ENCODE data around the gene ABCC1.
"Not testable (repeated sequence)": the region's sequence is repeated elsewhere in the genome, so short reads cannot be mapped to it uniquely, and the experiment has no call there.

Gene ABCC1

GRCh38 chr16:15974057-15974456 lies 24.6 kb downstream of the ABCC1 start:
- no peak for DNase-seq (ENCODE audit: low read depth)
- H3K4me3 ChIP-seq (ENCODE audit: low read depth, low read length), result no peak overlapping the region
- TF ChIP-seq CTCF (conservative IDR thresholded peaks at IDR 0.05; ENCODE audit: low read depth, low read length), result no peak

GRCh38 chr16:15975172-15975571 lies 25.8 kb downstream of the ABCC1 start:
- TF ChIP-seq CTCF (conservative IDR thresholded peaks at IDR 0.05; ENCODE audit: low read depth, low read length), result no peak

GRCh38 chr16:15976225-15976812 lies 26.9 kb downstream of the ABCC1 start:
- H3K4me3 ChIP-seq (ENCODE audit: low read depth, low read length), result no peak overlapping the region
- no peak for DNase-seq (ENCODE audit: low read depth)
- TF ChIP-seq CTCF (conservative IDR thresholded peaks at IDR 0.05; ENCODE audit: low read depth, low read length), result no peak

More at GRCh38 chr16:15975172-15975571, 25.8 kb downstream of the ABCC1 start:
- DNase-seq (ENCODE audit: low read depth), result no peak
- H3K4me3 ChIP-seq (ENCODE audit: low read depth, low read length), result no peak overlapping the region

- no peak for TF ChIP-seq CTCF (conservative IDR thresholded peaks at IDR 0.05; ENCODE audit: low read depth, low read length)
- no peak overlapping the region for H3K4me3 ChIP-seq (ENCODE audit: low read depth, low read length)
- DNase-seq (ENCODE audit: low read depth), result peak; percentile 55
Observed at GRCh38 chr16:15976929-15977637, 27.7 kb downstream of the ABCC1 start.

GRCh38 chr16:15979801-15980200 lies 30.4 kb downstream of the ABCC1 start:
- DNase-seq (ENCODE audit: low read depth), result no peak
- H3K4me3 ChIP-seq (ENCODE audit: low read depth, low read length), result no peak overlapping the region
- no peak for TF ChIP-seq CTCF (conservative IDR thresholded peaks at IDR 0.05; ENCODE audit: low read depth, low read length)

GRCh38 chr16:15980329-15980728 lies 30.9 kb downstream of the ABCC1 start:
- TF ChIP-seq CTCF (conservative IDR thresholded peaks at IDR 0.05; ENCODE audit: low read depth, low read length), result no peak
- no peak for DNase-seq (ENCODE audit: low read depth)
- H3K4me3 ChIP-seq (ENCODE audit: low read depth, low read length), result no peak overlapping the region

- no peak overlapping the region for H3K4me3 ChIP-seq (ENCODE audit: low read depth, low read length)
- no peak for TF ChIP-seq CTCF (conservative IDR thresholded peaks at IDR 0.05; ENCODE audit: low read depth, low read length)
- DNase-seq (ENCODE audit: low read depth), result no peak
Observed at GRCh38 chr16:15981382-15981781, 32.0 kb downstream of the ABCC1 start.

- DNase-seq (ENCODE audit: low read depth); H3K4me3 ChIP-seq (ENCODE audit: low read depth, low read length): not testable (repeated sequence)
Observed at GRCh38 chr16:15982194-15982915, 32.9 kb downstream of the ABCC1 start.

Data from choroid plexus epithelial cell (primary cell).